ENCODE data around the gene FHIT.

- no peak for TF ChIP-seq CTCF (IDR thresholded peaks at IDR 0.05)
- TF ChIP-seq POLR2AphosphoS5 (IDR thresholded peaks at IDR 0.05), result no peak
- no peak for TF ChIP-seq EP300 (IDR thresholded peaks at IDR 0.05)
- TF ChIP-seq POLR2A (IDR thresholded peaks at IDR 0.05), result no peak
These were observed 1105.1 kb downstream of the FHIT start for GRCh38 chr3:60146121-60146520.
